ENCODE results near the gene SSTR3. TPM values are rescaled to one million over a fixed set of nuclear protein-coding genes. Genes with fewer than 3 reads are reported as not detected.
A peak's percentile ranks its signal among the peaks of the same experiment; 100 is the strongest.

Gene SSTR3
- total and polyA plus RNA-seq, 9 of the 15 experiments (the other 6 are each of a cell fraction or from before 2014, with no cell fraction given) = 0.03 TPM; not detected in 8

DNA sequence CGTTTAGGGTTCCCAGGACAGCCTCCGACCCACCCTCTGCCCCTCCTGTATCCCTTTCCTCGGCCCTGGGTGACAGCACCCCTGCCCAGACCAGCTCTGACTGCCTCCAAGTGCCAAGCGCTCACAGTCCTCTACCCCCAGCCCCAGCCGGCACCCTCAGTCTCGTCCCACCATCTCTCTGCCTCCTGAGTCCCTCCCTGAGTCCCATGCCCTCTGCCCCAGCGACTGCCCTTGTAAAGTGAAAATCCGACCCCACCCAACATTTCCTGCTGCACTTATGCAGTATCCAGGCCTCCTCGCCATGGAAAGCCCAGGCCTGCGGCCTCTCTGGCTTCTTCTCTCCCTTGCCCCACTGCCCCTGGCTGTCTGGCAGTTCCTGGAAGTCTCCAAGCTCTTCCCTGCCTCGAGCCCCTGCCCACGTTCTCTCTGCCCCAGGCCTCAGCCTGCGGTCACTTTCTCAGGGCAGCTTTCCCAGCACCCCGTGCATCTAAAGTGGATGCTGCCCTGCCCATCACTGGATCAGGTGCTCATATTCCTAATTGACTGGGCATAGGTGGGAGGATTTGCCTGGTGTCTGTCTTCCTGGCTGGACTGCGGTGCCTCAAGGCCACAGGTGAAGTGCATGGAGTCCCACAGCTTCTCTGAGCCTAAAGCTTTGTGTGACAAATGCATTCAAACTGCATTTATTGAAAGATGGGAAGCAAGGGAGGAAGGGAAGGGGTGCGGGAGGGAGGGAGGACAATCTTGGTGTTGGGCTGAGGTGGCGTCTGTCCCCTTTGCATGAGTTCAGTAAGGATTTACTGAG, 44.9 kb downstream of the SSTR3 start (continued):
- TF ChIP-seq EP400 (IDR thresholded peaks at IDR 0.05) = no peak

DNA sequence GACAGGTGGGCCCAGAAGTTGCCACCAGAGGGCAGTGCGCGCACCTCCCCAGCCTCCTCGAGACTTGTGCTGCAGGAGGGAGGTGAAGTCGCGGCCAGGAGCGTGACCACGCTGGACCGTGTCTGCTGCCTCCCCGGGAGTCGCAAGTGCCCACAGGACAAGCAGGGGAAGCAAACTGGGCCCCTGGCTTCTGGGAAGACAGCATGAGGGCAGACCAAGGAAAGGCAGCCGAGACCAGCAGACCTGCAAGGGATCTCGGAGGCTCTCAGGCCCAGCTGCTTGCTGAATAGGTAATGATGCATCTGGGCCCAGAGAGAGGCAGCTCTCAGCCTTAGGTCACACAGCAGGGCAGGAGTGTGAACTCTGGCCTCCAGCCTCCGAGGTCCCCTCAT, 45.6 kb downstream of the SSTR3 start:
- no peaks in the 10 kb centered on the region for H3K79me2 ChIP-seq (ENCODE audit: control insufficient read depth, insufficient read depth, low read length)
- H3K9me1 ChIP-seq (ENCODE audit: control insufficient read depth, insufficient read depth, low read length) = no peaks in the 10 kb centered on the region
- peaks cover 0 to 13% of the 10 kb centered on the region in 2 experiments; a peak in 2 of 5 replicates for H3K4me1 ChIP-seq (replicated peaks in 1 of 2; ENCODE audit: control insufficient read depth in 2 of 2, insufficient read depth in 2 of 2, low read length in 2 of 2)
- BruUV-seq (replicated peaks) = no TSS peak
- CTCF ChIA-PET (ENCODE audit: low intra/inter-chr PET ratio) = interaction anchor here (1.2 to 3.2 kb wide), 3 partner anchors 32 to 385 kb away, joined by 3 to 27 read pairs (median 6); no protein-coding TSS in a partner anchor
- POLR2A ChIA-PET = interaction anchor here (1.2 kb wide), 1 partner anchor 93 kb away, joined by 4 read pairs; no protein-coding TSS in a partner anchor
- H3K4me3 ChIP-seq = no peak overlapping the region
- 10% methylated on average over 12 of the region's 13 CpGs for WGBS (ENCODE audit: insufficient coverage, low coverage, missing lambda C conversion rate)
- no peaks in the 10 kb centered on the region for H4K20me1 ChIP-seq (replicated peaks; ENCODE audit: control insufficient read depth, insufficient read depth, low read length)
- in situ Hi-C loops (cut with MboI) = loop anchor here (5.0 kb wide), 1 partner anchor 291 kb away; no protein-coding TSS in a partner anchor
- DNase-seq (ENCODE audit: extremely low read depth in 1 of 4, low spot score in 3 of 4) = peak; percentile 77 to 80 (median 78)
- no peak overlapping the region for H3K9ac ChIP-seq (ENCODE audit: insufficient read depth in 1 of 2, low read depth in 2 of 2, low read length in 2 of 2)
- H3K27ac ChIP-seq (ENCODE audit: extremely low read depth, low read depth, low read length) = no peak overlapping the region
- H3K36me3 ChIP-seq (ENCODE audit: control insufficient read depth, insufficient read depth, low read length) = no peaks in the 10 kb centered on the region
- H3K27me3 ChIP-seq (ENCODE audit: control insufficient read depth in 2 of 2, insufficient read depth in 2 of 2, low read length in 2 of 2) = no peaks in the 10 kb centered on the region; a peak in 2 of 5 replicates
- H2AFZ ChIP-seq (ENCODE audit: low read depth, low read length) = peak overlapping the region; percentile 76
- H3K4me2 ChIP-seq (ENCODE audit: insufficient read depth, low read length) = peak overlapping the region; percentile 62
- FAIRE-seq = peak; percentile 85
- peak; percentile 98 for ATAC-seq
- H3K9me3 ChIP-seq (replicated peaks; ENCODE audit: control insufficient read depth, insufficient read depth, low read depth, low read length) = no peaks in the 10 kb centered on the region
- intact Hi-C loops (cut with micrococcal nuclease) = loop anchor here (1.0 kb wide), 1 partner anchor 32 kb away; no protein-coding TSS in a partner anchor
- no peak for TF ChIP-seq TBP (optimal IDR thresholded peaks at IDR 0.05; ENCODE audit: low read depth, low read length)
- TF ChIP-seq MAFK (IDR thresholded peaks at IDR 0.05; ENCODE audit: low read length) = no peak
- TF ChIP-seq, protein P1, sequence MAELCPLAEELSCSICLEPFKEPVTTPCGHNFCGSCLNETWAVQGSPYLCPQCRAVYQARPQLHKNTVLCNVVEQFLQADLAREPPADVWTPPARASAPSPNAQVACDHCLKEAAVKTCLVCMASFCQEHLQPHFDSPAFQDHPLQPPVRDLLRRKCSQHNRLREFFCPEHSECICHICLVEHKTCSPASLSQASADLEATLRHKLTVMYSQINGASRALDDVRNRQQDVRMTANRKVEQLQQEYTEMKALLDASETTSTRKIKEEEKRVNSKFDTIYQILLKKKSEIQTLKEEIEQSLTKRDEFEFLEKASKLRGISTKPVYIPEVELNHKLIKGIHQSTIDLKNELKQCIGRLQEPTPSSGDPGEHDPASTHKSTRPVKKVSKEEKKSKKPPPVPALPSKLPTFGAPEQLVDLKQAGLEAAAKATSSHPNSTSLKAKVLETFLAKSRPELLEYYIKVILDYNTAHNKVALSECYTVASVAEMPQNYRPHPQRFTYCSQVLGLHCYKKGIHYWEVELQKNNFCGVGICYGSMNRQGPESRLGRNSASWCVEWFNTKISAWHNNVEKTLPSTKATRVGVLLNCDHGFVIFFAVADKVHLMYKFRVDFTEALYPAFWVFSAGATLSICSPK (IDR thresholded peaks at IDR 0.05; ENCODE audit: borderline replicate concordance) = no peak
- TF ChIP-seq STAG1 (CRISPR knock-in tag; IDR thresholded peaks at IDR 0.05; ENCODE audit: borderline replicate concordance) = peak; percentile 57; the same call in 1 of the 2 replicates
- no peak for TF ChIP-seq MTA3 (IDR thresholded peaks at IDR 0.05; ENCODE audit: borderline replicate concordance)
- TF ChIP-seq, protein P2, sequence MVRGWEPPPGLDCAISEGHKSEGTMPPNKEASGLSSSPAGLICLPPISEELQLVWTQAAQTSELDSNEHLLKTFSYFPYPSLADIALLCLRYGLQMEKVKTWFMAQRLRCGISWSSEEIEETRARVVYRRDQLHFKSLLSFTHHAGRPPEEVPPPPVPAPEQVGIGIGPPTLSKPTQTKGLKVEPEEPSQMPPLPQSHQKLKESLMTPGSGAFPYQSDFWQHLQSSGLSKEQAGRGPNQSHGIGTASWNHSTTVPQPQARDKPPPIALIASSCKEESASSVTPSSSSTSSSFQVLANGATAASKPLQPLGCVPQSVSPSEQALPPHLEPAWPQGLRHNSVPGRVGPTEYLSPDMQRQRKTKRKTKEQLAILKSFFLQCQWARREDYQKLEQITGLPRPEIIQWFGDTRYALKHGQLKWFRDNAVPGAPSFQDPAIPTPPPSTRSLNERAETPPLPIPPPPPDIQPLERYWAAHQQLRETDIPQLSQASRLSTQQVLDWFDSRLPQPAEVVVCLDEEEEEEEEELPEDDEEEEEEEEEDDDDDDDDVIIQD (CRISPR knock-in tag; IDR thresholded peaks at IDR 0.05) = no peak
- no peak for TF ChIP-seq PRMT5 (CRISPR knock-in tag; IDR thresholded peaks at IDR 0.05)
- peak; percentile 37; the same call in 1 of the 2 replicates for TF ChIP-seq ZNF263 (CRISPR knock-in tag; IDR thresholded peaks at IDR 0.05; ENCODE audit: borderline replicate concordance)
- TF ChIP-seq HDAC1 (IDR thresholded peaks at IDR 0.05) = 0 out of 4 replicates have a peak, but pooled peaks of 1 of the 2 experiments have one; percentile 24

Data from K562 (cell line).